GM10248 (cell line): Measurements from ENCODE around the gene MITF.

Experiments
- CTCF ChIA-PET: fragments of 300-600 bp; sonication (Branson Sonifier 250); formaldehyde crosslinking; extraction: SDS; loops from one replicate; lab custom pipeline; 2021; ENCODE audit warnings: antibody characterized with exemption; lab: Yijun Ruan, JAX
- POLR2A ChIA-PET: fragments of 350-650 bp; sonication (Branson Sonifier 250); formaldehyde crosslinking; extraction: SDS; loops from one replicate; lab custom pipeline; 2020; ENCODE audit warnings: antibody characterized with exemption; lab: Yijun Ruan, JAX
- DNase-seq: peaks from one replicate; pipeline ENCODE4 v3.0.0; 2012; ENCODE audit errors: extremely low spot score
- TF ChIP-seq, protein P1 (sequence below): IDR thresholded peaks from 2 replicates; pipeline ENCODE4 v1.5.1; 2012; ENCODE audit warnings: mild to moderate bottlenecking, low read depth; ENCODE audit errors: extremely low read depth, missing control alignments, control extremely low read depth

The MITF gene

DNA sequence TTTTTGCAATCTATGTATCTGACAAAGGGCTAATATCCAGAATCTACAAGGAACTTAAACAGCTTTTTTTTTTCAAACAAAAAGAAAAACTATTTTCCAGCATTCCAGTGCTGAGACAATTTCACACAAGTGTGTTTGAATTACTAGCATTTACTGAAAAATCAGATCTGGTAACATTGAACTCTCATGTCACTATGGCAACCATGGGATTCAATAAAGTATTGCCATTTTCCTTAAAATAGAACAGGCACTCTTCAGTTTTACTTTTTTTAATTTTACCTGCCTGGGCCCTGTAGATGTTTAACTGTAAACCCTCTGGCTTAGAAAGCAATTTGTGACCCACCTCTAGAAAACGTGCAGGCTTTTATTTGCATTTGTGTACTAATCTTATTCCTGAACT, 105.4 kb downstream of the MITF start:
- TF ChIP-seq, protein P1, sequence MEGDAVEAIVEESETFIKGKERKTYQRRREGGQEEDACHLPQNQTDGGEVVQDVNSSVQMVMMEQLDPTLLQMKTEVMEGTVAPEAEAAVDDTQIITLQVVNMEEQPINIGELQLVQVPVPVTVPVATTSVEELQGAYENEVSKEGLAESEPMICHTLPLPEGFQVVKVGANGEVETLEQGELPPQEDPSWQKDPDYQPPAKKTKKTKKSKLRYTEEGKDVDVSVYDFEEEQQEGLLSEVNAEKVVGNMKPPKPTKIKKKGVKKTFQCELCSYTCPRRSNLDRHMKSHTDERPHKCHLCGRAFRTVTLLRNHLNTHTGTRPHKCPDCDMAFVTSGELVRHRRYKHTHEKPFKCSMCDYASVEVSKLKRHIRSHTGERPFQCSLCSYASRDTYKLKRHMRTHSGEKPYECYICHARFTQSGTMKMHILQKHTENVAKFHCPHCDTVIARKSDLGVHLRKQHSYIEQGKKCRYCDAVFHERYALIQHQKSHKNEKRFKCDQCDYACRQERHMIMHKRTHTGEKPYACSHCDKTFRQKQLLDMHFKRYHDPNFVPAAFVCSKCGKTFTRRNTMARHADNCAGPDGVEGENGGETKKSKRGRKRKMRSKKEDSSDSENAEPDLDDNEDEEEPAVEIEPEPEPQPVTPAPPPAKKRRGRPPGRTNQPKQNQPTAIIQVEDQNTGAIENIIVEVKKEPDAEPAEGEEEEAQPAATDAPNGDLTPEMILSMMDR, result no peak
- DNase-seq, result no peak
- ChIA-PET CTCF (no interaction called here), POLR2A (no interaction called here)

DNA sequence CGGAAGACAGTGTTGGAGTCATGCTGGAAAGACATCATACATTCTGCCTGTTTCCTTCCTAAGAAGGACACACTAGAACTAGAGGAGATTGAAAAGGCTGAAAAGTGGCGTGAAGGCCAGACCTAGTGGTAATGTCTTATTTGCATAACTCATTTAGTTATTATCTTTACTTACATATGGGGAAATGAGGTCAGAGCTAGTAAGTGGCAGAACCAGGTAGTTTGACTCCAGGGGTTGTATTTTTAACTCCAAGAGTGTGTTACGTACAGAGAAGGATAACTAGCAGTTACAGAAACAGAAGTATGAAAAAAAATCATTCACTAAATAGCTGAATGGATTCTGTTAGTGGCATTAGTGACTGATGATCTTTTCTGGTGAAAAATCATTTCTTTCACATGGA, 108.0 kb downstream of the MITF start:
- POLR2A ChIA-PET, result no interaction called here
- TF ChIP-seq, protein P1, result no peak
- CTCF ChIA-PET, result interaction anchor here (1.3 kb wide), 1 partner anchor 19 kb away, joined by 3 read pairs; no protein-coding TSS in a partner anchor
- DNase-seq, result no peak

DNA sequence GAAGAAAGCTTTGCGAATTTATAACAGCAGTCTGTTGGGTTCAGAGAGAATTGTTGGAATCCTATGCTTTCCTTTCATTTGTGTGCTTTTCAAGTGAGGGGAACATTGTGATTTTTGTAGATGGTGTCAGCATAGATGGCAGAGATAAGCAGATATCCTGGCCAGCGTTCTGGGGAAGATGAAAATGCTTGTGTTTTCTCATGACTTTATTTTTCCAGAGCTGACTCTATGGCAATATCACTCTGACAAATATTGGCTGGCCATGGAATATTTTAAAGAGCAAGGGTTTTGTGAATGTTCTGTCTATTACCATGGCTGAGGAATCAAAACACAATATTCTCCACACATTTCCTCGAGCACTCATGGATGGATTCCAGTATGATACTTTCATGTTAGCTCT, 108.8 kb downstream of the MITF start:
- ChIA-PET CTCF (interaction anchor here (1.3 kb wide), 1 partner anchor 20 kb away, joined by 3 read pairs; no protein-coding TSS in a partner anchor), POLR2A (no interaction called here)
- TF ChIP-seq, protein P1, result no peak
- DNase-seq, result no peak

DNA sequence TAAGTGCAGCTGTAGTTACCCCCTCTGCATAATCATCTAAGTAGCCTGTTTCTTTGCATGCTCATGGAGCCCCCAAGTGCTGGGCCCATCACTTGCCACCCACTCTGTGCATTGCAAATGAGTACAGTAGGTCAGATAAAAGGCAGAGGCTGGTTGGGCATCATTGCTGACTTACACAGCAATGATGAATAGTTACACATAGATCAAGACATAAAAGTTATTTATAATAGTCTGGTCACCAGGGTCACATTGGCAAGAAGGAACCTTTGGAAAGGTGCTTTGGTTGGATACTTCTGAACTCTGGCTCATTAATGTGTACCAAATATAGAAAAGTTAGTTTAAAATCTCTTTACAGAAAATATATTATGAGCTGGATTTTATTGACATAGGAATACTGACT, 111.6 kb downstream of the MITF start:
- ChIA-PET CTCF (interaction anchor here (1.1 kb wide), 1 partner anchor 15 kb away, joined by 4 read pairs; no protein-coding TSS in a partner anchor), POLR2A (no interaction called here)
- no peak for DNase-seq
- TF ChIP-seq, protein P1, result no peak

DNA sequence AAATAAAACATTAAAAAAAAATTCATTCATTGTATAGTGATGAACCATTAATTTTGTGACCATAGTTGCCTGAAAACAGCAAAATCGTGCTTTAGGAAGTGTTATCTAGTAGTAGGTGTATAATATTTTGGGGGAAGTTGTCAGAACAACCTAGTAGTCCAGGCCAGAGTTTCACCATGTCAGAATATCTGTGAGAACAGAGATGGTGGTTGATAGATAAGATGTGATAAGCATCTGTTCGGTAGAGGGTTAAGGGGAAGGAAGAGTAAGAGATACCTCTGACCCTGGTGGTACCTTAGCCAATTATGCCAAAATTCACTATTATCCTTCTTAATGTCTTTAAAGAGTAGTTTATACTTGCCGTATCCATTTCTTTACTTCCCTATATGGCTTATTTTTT, 113.8 kb downstream of the MITF start:
- TF ChIP-seq, protein P1, result no peak
- no peak for DNase-seq
- CTCF ChIA-PET, result no interaction called here
- POLR2A ChIA-PET, result no interaction called here

DNA sequence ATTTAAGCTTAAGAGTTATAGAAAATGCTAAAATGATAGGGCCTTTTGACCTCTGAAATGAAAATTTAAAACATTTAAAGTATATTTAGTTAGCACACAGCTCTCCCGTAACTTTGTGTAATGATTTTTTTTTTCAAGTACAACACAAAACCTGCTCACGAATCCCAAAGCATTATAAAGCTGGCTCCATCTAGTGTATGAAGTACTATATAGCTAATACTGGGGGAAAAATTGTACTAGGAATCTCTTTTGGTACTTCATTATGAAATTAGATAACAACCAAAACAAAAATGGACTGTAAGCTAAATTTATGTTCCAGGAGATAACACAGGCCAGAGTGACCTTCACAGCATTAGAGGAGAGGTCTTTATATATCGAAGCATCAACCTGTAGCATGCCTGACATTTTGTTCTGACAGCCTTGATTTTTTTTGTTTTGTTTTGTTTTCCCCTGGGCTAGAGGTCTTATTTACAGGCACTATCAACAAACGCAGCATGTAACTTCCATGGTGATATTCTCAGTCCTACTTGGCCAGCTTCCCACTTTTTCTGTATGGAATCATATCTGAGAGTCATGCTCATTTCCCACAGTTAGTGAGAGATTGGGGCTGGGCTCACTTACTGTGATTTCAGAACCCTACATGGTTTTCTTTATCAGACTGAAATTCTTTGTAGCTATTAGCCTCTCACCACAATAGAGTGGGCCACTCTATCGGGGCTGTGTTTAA, 116.3 kb downstream of the MITF start:
- ChIA-PET CTCF (interaction anchor here (0.8 kb wide), 1 partner anchor 14 kb away, joined by 4 read pairs; no protein-coding TSS in a partner anchor), POLR2A (no interaction called here)
- DNase-seq, result no peak
- TF ChIP-seq, protein P1, result no peak
